PC-3 (cell line): ENCODE results near the gene INHBE. TPM values are rescaled to one million over a fixed set of nuclear protein-coding genes. Genes with fewer than 3 reads are reported as not detected.

Experiments
- ATAC-seq: fragments of 200-7000 bp; cut with Tn5 transposase; 2 replicates; pipeline ENCODE4 v1.9.1; 2020; ENCODE audit warnings: mild to moderate bottlenecking, moderate library complexity
- BruUV-seq: library from RNA; stranded (reverse); fragments of 400-500 nt; replicated peaks from 2 replicates; lab custom pipeline; 2021; lab: Mats Ljungman, UMichigan
- CTCF ChIA-PET: fragments of 300-600 bp; sonication (Branson Sonifier 250); formaldehyde crosslinking; loops from one replicate; lab custom pipeline; 2022; ENCODE audit warnings: antibody characterized with exemption; lab: Charles Lee
- POLR2A ChIA-PET: fragments of 300-600 bp; sonication (Branson Sonifier 250); formaldehyde crosslinking; loops from one replicate; lab custom pipeline; 2022; ENCODE audit warnings: antibody characterized with exemption; ENCODE audit not compliant: unreplicated experiment; lab: Charles Lee
- DNase-seq: peaks from one replicate; pipeline ENCODE4 v3.0.0-alpha.2; 2015
- H2AFZ ChIP-seq: fragments of 300-600 bp; sonication (generic); 2 replicates; pipeline ENCODE4 v1.6.0; 2016; ENCODE audit warnings: antibody characterized with exemption, low read length
- H3F3A ChIP-seq: fragments of 300-600 bp; sonication (generic); one replicate; pipeline ENCODE4 v1.6.0; 2017; ENCODE audit warnings: antibody characterized with exemption, low read length, control low read depth, mild to moderate bottlenecking; ENCODE audit not compliant: unreplicated experiment
- H3K27ac ChIP-seq: fragments of 300-600 bp; sonication (generic); 2 replicates; pipeline ENCODE4 v1.5.1; 2016; ENCODE audit warnings: mild to moderate bottlenecking, low read length
- H3K27me3 ChIP-seq: fragments of 300-600 bp; sonication (generic); 2 replicates; pipeline ENCODE4 v1.6.1; 2016; ENCODE audit warnings: low read length, mixed read lengths
- H3K36me3 ChIP-seq: fragments of 300-600 bp; sonication (generic); 2 replicates; pipeline ENCODE4 v1.6.1; 2016; ENCODE audit warnings: low read depth, mixed run types, low read length, mixed read lengths
- H3K4me1 ChIP-seq: fragments of 300-600 bp; sonication (generic); 2 replicates; pipeline ENCODE4 v1.5.1; 2016; ENCODE audit warnings: low read length; ENCODE audit not compliant: insufficient read depth
- H3K4me2 ChIP-seq: fragments of 300-600 bp; sonication (generic); 2 replicates; pipeline ENCODE4 v1.6.0; 2016; ENCODE audit warnings: low read length
- H3K4me3 ChIP-seq: fragments of 300-600 bp; sonication (generic); 2 replicates; pipeline ENCODE4 v1.5.1; 2016; ENCODE audit warnings: mild to moderate bottlenecking, low read length, mixed read lengths
- H3K79me2 ChIP-seq: fragments of 300-600 bp; sonication (generic); 2 replicates; pipeline ENCODE4 v1.6.1; 2017; ENCODE audit warnings: low read length, mixed read lengths
- H3K9ac ChIP-seq: fragments of 300-600 bp; sonication (generic); 2 replicates; pipeline ENCODE4 v1.6.0; 2016; ENCODE audit warnings: mild to moderate bottlenecking, low read length
- H3K9me2 ChIP-seq: fragments of 300-600 bp; sonication (generic); replicated peaks from 2 replicates; pipeline ENCODE4 v1.6.1; 2016; ENCODE audit warnings: mixed run types, low read length, mixed read lengths
- H3K9me3 ChIP-seq: fragments of 300-600 bp; sonication (generic); 2 replicates; pipeline ENCODE4 v1.6.1; 2016; ENCODE audit warnings: low read length, mixed read lengths
- H4K20me1 ChIP-seq: fragments of 300-600 bp; sonication (generic); 2 replicates; pipeline ENCODE4 v1.6.1; 2016; ENCODE audit warnings: low read length, mixed read lengths
- EZH2 ChIP-seq: fragments of 300-600 bp; sonication (generic); IDR thresholded peaks from one replicate; pipeline ENCODE4 v1.6.1; 2017; ENCODE audit warnings: antibody characterized with exemption, mild to moderate bottlenecking, low read length; ENCODE audit not compliant: unreplicated experiment
- EZH2phosphoT487 ChIP-seq: fragments of 300-600 bp; sonication (generic); IDR thresholded peaks from 2 replicates; pipeline ENCODE4 v1.6.1; 2018; ENCODE audit warnings: mild to moderate bottlenecking, antibody characterized with exemption, low read length, borderline replicate concordance
- intact Hi-C: fragments of 100-400 bp; cut with micrococcal nuclease; formaldehyde crosslinking; loops from 2 replicates; pipeline ENCODE4 v1.9.0; 2023
- total RNA-seq: library from RNA; depleted of rRNA; stranded (reverse); fragments of >200 nt; gene quantifications from 2 replicates; pipeline ENCODE4 v1.2.3, GENCODE V29; 2014
- TF ChIP-seq, protein P1 (sequence below): fragments of 300-600 bp; sonication (generic); conservative IDR thresholded peaks from 2 replicates; pipeline ENCODE4 v1.5.1; 2017; ENCODE audit warnings: antibody characterized with exemption, low read depth, mild to moderate bottlenecking, low read length

The INHBE gene
- total RNA-seq, 1 experiment from 2014 or later: not detected

DNA sequence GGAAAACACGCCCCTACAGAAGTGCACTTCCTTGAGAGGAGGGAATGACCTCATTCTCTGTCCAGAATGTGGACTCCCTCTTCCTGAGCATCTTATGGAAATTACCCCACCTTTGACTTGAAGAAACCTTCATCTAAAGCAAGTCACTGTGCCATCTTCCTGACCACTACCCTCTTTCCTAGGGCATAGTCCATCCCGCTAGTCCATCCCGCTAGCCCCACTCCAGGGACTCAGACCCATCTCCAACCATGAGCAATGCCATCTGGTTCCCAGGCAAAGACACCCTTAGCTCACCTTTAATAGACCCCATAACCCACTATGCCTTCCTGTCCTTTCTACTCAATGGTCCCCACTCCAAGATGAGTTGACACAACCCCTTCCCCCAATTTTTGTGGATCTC lies 5.0 kb upstream of the INHBE start:
- H3K9ac ChIP-seq: no peak overlapping the region
- no peaks in the 10 kb centered on the region for H3K36me3 ChIP-seq
- ChIA-PET POLR2A (no interaction called here), CTCF (no interaction called here)
- TF ChIP-seq EZH2 (no peak), EZH2phosphoT487 (no peak)
- TF ChIP-seq, protein P1, sequence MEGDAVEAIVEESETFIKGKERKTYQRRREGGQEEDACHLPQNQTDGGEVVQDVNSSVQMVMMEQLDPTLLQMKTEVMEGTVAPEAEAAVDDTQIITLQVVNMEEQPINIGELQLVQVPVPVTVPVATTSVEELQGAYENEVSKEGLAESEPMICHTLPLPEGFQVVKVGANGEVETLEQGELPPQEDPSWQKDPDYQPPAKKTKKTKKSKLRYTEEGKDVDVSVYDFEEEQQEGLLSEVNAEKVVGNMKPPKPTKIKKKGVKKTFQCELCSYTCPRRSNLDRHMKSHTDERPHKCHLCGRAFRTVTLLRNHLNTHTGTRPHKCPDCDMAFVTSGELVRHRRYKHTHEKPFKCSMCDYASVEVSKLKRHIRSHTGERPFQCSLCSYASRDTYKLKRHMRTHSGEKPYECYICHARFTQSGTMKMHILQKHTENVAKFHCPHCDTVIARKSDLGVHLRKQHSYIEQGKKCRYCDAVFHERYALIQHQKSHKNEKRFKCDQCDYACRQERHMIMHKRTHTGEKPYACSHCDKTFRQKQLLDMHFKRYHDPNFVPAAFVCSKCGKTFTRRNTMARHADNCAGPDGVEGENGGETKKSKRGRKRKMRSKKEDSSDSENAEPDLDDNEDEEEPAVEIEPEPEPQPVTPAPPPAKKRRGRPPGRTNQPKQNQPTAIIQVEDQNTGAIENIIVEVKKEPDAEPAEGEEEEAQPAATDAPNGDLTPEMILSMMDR: no peak
- no peak overlapping the region for H3K27ac ChIP-seq
- no peaks in the 10 kb centered on the region for H3K27me3 ChIP-seq
- no peaks in the 10 kb centered on the region for H3K79me2 ChIP-seq
- ATAC-seq (no peak), DNase-seq (no peak)
- no peak overlapping the region for H3K4me3 ChIP-seq
- H2AFZ ChIP-seq: no peak overlapping the region
- H3K4me2 ChIP-seq: no peak overlapping the region
- no peaks in the 10 kb centered on the region for H3K9me2 ChIP-seq
- BruUV-seq: no TSS peak
- no peaks in the 10 kb centered on the region for H3K9me3 ChIP-seq
- no peaks in the 10 kb centered on the region for H4K20me1 ChIP-seq
- no peaks in the 10 kb centered on the region for H3F3A ChIP-seq
- H3K4me1 ChIP-seq: peaks cover 18% of the 10 kb centered on the region
- intact Hi-C loops: no loop called here

DNA sequence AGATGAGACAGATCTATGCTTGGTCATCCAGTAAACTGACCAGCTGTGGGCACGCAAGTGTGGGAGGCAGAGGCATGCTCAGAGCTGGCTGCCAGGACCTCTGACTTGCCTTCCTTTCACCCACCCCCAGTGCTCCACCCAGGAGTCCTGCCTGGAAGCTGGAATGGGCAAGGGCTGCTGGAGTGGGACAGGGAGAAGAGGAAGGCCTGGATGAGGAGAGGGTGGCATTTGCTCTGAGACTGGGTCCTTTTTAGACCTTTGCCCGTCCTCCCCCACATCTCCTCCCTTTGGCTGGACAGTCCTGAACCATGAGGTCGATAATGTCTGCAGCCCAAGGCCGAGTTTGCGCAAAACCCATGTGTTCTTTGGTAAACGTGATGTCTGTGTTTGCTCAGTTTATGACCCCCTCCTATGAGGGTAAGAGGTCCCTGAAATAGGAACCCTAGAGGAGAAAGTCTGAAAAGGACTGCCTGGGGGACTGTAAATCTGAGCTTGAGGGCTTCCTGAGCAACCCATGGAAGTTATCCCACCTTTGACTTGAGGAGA lies 3.8 kb upstream of the INHBE start:
- Histone ChIP-seq H3K36me3 (no peaks in the 10 kb centered on the region), H4K20me1 (no peaks in the 10 kb centered on the region), H3K27me3 (no peaks in the 10 kb centered on the region), H3K4me3 (no peak overlapping the region), H2AFZ (no peak overlapping the region), H3F3A (no peaks in the 10 kb centered on the region), H3K9me3 (no peaks in the 10 kb centered on the region), H3K79me2 (no peaks in the 10 kb centered on the region), H3K4me1 (peaks cover 18% of the 10 kb centered on the region), H3K9ac (no peak overlapping the region), H3K27ac (no peak overlapping the region), H3K4me2 (no peak overlapping the region), H3K9me2 (no peaks in the 10 kb centered on the region)
- no TSS peak for BruUV-seq
- CTCF ChIA-PET: interaction anchor here (2.7 kb wide), 1 partner anchor 142 kb away, joined by 75 read pairs; no protein-coding TSS in a partner anchor
- intact Hi-C loops: no loop called here
- ATAC-seq (no peak), DNase-seq (no peak)
- POLR2A ChIA-PET: no interaction called here
- TF ChIP-seq EZH2 (no peak), EZH2phosphoT487 (no peak)
- TF ChIP-seq, protein P1: no peak
